Coronary artery (tissue), 2 donors: ENCODE results near the gene AOC3.

Experiments used
- DNase-seq: peaks from one replicate; pipeline ENCODE4 v3.0.0-alpha.2; 2017; ENCODE audit warnings: low spot score
- H3K27ac ChIP-seq, 2 donors: fragments of 200-600 bp; sonication (generic); one replicate each; pipeline ENCODE4 v1.5.1; 2016 to 2019
- H3K4me3 ChIP-seq: fragments of 200-600 bp; sonication (generic); 2 replicates; pipeline ENCODE4 v1.5.1; 2016; ENCODE audit warnings: mild to moderate bottlenecking, moderate library complexity
- TF ChIP-seq, protein P1 (sequence below): fragments of 200-600 bp; sonication (generic); IDR thresholded peaks from one replicate; pipeline ENCODE4 v1.5.1; 2019; ENCODE audit warnings: antibody characterized with exemption

AOC3 gene

DNA sequence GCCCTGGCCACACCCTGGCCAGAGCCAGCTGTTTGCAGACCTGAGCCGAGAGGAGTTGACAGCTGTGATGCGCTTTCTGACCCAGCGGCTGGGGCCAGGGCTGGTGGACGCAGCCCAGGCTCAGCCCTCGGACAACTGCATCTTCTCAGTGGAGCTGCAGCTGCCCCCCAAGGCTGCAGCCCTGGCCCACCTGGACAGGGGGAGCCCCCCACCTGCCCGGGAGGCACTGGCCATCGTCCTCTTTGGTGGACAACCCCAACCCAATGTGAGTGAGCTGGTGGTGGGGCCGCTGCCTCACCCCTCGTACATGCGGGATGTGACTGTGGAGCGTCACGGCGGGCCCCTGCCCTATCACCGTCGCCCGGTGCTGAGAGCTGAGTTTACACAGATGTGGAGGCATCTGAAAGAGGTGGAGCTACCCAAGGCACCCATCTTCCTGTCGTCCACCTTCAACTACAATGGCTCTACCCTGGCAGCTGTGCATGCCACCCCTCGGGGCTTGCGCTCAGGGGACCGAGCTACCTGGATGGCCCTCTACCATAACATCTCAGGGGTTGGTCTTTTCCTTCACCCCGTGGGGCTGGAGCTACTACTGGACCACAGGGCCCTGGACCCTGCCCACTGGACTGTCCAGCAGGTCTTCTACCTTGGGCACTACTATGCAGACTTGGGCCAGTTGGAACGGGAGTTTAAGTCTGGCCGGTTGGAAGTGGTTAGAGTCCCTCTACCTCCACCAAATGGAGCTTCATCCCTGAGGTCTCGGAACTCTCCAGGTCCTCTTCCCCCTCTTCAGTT, 6.0 kb upstream of the AOC3 start:
- TF ChIP-seq, protein P1, sequence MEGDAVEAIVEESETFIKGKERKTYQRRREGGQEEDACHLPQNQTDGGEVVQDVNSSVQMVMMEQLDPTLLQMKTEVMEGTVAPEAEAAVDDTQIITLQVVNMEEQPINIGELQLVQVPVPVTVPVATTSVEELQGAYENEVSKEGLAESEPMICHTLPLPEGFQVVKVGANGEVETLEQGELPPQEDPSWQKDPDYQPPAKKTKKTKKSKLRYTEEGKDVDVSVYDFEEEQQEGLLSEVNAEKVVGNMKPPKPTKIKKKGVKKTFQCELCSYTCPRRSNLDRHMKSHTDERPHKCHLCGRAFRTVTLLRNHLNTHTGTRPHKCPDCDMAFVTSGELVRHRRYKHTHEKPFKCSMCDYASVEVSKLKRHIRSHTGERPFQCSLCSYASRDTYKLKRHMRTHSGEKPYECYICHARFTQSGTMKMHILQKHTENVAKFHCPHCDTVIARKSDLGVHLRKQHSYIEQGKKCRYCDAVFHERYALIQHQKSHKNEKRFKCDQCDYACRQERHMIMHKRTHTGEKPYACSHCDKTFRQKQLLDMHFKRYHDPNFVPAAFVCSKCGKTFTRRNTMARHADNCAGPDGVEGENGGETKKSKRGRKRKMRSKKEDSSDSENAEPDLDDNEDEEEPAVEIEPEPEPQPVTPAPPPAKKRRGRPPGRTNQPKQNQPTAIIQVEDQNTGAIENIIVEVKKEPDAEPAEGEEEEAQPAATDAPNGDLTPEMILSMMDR, result no peak
- H3K27ac ChIP-seq, result peak overlapping the region in 1 of 2 donors; percentile 49
- no peak overlapping the region for H3K4me3 ChIP-seq
- peak; percentile 70 for DNase-seq

DNA sequence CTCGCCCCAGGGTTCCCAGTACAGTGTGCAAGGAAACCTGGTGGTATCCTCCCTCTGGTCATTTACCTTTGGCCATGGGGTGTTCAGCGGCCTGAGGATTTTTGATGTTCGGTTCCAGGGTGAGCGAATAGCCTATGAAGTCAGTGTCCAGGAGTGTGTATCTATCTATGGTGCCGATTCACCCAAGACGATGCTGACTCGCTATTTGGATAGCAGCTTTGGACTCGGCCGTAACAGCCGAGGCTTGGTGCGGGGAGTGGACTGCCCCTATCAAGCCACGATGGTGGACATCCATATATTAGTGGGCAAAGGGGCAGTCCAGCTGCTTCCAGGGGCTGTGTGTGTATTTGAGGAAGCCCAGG, 5.5 kb upstream of the AOC3 start:
- peak overlapping the region in 1 of 2 donors; percentile 80 for H3K27ac ChIP-seq
- no peak overlapping the region for H3K4me3 ChIP-seq
- TF ChIP-seq, protein P1, result no peak
- peak; percentile 70 for DNase-seq

DNA sequence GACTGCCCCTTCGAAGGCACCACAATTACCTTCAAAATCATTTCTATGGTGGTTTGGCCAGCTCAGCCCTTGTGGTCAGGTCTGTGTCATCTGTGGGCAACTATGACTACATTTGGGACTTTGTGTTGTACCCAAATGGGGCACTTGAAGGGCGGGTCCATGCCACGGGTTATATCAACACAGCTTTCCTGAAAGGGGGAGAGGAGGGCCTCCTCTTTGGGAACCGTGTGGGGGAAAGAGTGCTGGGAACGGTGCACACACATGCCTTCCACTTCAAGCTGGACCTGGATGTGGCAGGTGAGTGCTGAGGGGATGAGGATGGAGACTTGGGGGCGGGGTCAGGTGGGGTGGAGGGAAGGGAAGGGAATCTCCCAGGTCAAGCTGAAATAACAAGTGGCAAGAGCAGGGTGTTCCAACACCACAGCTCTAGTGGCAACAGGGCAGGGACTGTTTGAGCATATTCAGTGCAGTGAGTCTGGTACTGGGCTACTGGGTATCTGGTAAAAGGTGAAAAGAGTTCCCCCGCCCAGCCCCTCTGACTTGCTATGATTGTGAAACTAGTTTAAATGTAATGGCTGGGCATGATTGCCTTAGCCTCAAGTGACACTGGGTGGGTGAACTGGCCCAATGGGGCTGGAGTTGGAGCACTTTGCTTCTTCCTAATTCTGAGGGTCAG, 4.9 kb upstream of the AOC3 start:
- H3K4me3 ChIP-seq, result no peak overlapping the region
- peak; percentile 70 for DNase-seq
- H3K27ac ChIP-seq, result peak overlapping the region; percentile 33 to 80
- TF ChIP-seq, protein P1, result no peak

DNA sequence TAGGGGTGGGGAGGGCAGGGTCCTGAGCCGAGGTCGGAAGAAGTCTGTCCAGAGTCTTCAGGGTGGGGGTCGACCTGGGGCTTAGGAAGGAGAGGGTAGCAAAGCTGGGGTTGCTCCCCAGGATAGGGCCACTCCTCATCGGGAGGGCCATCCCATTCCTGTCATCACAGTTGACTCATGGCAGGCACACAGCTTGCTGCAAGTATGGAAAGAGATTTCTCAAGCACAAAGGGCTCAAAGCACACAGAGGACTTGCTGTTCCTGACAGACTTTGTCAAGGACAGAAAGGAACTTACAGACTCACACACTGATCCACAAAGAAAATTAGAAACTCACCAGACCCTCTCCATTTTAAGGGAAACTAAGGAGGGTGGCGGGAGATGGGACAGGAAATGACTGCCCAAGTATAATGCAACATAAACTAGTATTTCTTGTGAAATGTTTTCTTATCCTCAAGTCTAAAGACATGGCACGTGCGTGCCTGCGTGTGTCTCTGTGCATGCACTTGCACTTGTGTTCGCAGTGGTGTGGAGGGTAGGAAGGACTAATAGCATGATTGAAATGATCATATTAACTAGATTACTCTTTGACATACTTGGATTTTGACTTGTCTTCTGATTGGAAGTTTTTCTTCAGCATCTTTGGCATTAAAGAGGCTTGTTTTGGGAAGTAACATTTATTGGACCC, 4.3 kb upstream of the AOC3 start:
- Histone ChIP-seq H3K27ac (peak overlapping the region; percentile 33 to 80), H3K4me3 (no peak overlapping the region)
- TF ChIP-seq, protein P1, result no peak
- peak; percentile 78 for DNase-seq

DNA sequence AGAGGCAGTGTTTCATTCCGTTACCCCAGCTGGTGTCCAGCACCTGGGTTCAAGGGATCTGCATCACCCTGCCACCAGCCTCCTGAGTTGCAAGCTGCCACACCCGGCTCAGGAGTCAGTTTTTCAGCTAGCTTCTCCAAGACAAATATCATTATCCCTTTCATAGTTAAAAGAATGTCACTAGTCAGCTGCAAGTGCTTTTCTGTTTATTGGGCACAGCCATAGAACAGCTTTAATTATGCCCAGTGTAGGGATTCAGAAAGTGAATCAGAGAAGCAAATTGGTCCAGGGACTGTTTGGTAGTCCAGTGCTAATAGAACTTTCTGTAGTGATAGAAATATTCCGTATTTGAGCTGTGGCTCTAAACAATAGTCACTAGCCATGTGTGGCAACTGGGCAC, 2.9 kb upstream of the AOC3 start:
- DNase-seq, result no peak
- Histone ChIP-seq H3K4me3 (no peak overlapping the region), H3K27ac (no peak overlapping the region)
- TF ChIP-seq, protein P1, result no peak

DNA sequence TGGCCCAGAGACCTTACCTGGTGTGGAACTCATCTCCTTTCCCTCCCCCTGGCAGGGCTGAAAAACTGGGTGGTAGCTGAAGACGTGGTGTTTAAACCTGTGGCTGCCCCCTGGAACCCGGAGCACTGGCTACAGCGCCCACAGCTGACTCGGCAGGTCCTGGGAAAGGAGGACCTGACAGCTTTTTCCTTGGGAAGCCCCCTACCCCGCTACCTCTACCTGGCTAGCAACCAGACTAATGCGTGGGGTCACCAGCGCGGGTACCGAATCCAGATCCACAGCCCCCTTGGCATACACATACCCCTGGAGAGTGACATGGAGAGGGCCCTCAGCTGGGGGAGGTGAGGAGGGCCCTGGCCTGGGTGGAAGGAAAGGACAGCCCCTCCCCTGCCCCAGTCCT, 2.0 kb upstream of the AOC3 start:
- TF ChIP-seq, protein P1, result no peak
- peak; percentile 64 for DNase-seq
- no peak overlapping the region for H3K27ac ChIP-seq
- H3K4me3 ChIP-seq, result no peak overlapping the region
